VCaP (cell line): ENCODE data around the gene SLC39A11.

Experiments
- H3K27ac ChIP-seq: fragments of 450-650 bp; 2 replicates; pipeline ENCODE4 v1.5.1; 2017
- CTCF ChIP-seq: fragments of 450-650 bp; conservative IDR thresholded peaks from 2 replicates; pipeline ENCODE4 v1.5.1; 2017; ENCODE audit warnings: mild to moderate bottlenecking, moderate library complexity

The SLC39A11 gene

GRCh38 chr17:72730077-72730476 lies 362.4 kb downstream of the SLC39A11 start:
- TF ChIP-seq CTCF: no peak
- no peak overlapping the region for H3K27ac ChIP-seq

GRCh38 chr17:72726936-72727335 lies 365.6 kb downstream of the SLC39A11 start:
- H3K27ac ChIP-seq: no peak overlapping the region
- no peak for TF ChIP-seq CTCF

- peak; percentile 96 for TF ChIP-seq CTCF
- no peak overlapping the region for H3K27ac ChIP-seq
These were observed 366.9 kb downstream of the SLC39A11 start for GRCh38 chr17:72725433-72726068.

- no peak overlapping the region for H3K27ac ChIP-seq
- no peak for TF ChIP-seq CTCF
These were observed 368.2 kb downstream of the SLC39A11 start for GRCh38 chr17:72724267-72724666.

DNA sequence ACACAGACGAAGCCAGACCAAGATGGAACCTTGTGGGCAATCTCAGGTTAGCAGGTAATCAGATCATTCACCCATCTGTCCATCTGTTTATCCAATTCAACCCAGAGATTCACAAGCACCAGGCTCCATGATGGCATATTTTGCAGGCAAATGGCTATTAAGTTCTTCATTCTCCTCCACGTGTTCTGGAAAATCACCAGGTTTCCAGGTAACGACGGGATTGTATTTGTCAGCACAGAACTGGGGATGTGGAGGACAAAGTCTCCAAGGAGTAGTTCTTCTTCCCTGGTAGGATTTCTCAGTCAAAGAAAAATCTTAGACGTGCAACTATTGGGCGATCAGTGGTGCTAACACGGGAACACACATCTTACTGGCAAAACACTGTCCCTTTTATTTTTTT lies 368.8 kb downstream of the SLC39A11 start:
- TF ChIP-seq CTCF: no peak
- H3K27ac ChIP-seq: no peak overlapping the region

DNA sequence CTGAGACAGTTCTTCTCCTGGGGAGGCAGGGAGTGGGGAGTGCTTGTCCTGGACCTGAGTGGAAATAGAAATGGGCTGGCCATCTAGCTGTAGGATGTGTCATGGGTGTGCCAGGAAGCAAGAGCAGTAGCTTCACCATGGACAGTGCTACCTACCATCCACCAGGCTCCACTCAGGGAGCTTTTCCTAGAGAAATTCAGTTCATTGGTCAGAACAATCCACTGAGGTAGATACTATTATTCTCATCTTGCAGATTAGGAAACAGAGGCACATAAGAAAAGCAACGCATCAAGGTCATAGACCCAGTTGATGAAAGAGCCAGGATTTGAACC lies 372.0 kb downstream of the SLC39A11 start:
- no peak for TF ChIP-seq CTCF
- H3K27ac ChIP-seq: no peak overlapping the region

GRCh38 chr17:72719578-72720493 lies 372.7 kb downstream of the SLC39A11 start:
- TF ChIP-seq CTCF: no peak
- no peak overlapping the region for H3K27ac ChIP-seq
